ENCODE data around the gene STIM1. TPM values are rescaled to one million over a fixed set of nuclear protein-coding genes. Genes with fewer than 3 reads are reported as not detected.

STIM1 gene
- total RNA-seq, 1 experiment from 2014 or later, result 15.2 TPM

DNA sequence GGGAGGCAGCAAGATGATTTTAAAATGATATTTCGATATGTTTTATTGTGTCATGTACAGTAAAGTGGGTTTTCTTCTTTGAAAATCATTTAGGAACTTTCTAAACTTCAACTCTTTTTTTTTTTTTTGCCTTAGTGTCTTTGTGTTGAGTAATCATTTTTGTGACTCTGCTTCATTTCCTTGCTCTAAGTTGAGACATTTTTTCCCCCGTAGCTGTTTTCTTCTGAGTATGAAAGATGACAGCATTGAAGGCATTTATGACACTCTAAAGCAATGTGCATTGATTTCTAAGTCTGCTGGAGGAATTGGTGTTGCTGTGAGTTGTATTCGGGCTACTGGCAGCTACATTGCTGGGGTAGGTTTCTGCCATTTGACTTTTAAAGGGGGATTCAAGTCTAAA is 262.6 kb downstream of the STIM1 start:
- no peak overlapping the region for H3K4me3 Mint-ChIP-seq
- Histone ChIP-seq H4K5ac (ENCODE audit: insufficient read length, low read depth, low read length) (no peak overlapping the region), H3K4me2 (ENCODE audit: insufficient read depth, insufficient read length, low read length) (no peak overlapping the region), H3K56ac (ENCODE audit: insufficient read length, low read depth, low read length) (no peak overlapping the region), H4K20me1 (ENCODE audit: control insufficient read depth, insufficient read depth, insufficient read length) (no peaks in the 10 kb centered on the region), H3K79me1 (ENCODE audit: insufficient read depth, low read depth, low read length, poor library complexity, severe bottlenecking) (no peaks in the 10 kb centered on the region), H3T11ph (ENCODE audit: low read length) (no peak overlapping the region), H3K23ac (ENCODE audit: insufficient read length, low read depth, low read length) (no peak overlapping the region), H3K14ac (ENCODE audit: insufficient read depth, low read length) (no peak overlapping the region), H3K79me2 (ENCODE audit: insufficient read depth, low read length) (no peaks in the 10 kb centered on the region), H2BK20ac (ENCODE audit: low read depth, low read length, poor library complexity, severe bottlenecking) (no peak overlapping the region), H3K9me3 (ENCODE audit: control insufficient read depth, low read depth, low read length) (no peaks in the 10 kb centered on the region), H2AFZ (ENCODE audit: low read length) (no peak overlapping the region), H2BK12ac (ENCODE audit: insufficient read length, low read depth, low read length) (no peak overlapping the region), H2AK5ac (ENCODE audit: insufficient read length, low read length) (no peak overlapping the region), H3K4me1 (ENCODE audit: insufficient read depth, low read length) (no peaks in the 10 kb centered on the region), H4K8ac (replicated peaks; ENCODE audit: insufficient read length, low read depth, low read length) (no peak overlapping the region), H4K91ac (ENCODE audit: insufficient read length, low read depth, low read length) (no peak overlapping the region), H3K27me3 (ENCODE audit: insufficient read depth, low read length) (no peaks in the 10 kb centered on the region), H3K4ac (ENCODE audit: low read depth, low read length) (no peak overlapping the region), H3K27ac (ENCODE audit: insufficient read length, low read depth, low read length) (no peak overlapping the region), H2BK15ac (ENCODE audit: low read depth, low read length) (no peak overlapping the region), H2BK5ac (ENCODE audit: insufficient read length, low read length) (no peak overlapping the region), H3K9ac (ENCODE audit: extremely low read depth, insufficient read length, low read length) (no peak overlapping the region), H3K23me2 (ENCODE audit: insufficient read length, low read depth, low read length, poor library complexity, severe bottlenecking) (no peaks in the 10 kb centered on the region), H3K18ac (ENCODE audit: insufficient read length, low read depth, low read length) (no peak overlapping the region), H2BK120ac (ENCODE audit: low read depth, low read length, poor library complexity, severe bottlenecking) (no peak overlapping the region)
- DNase-seq, result no peak
- no peak for TF ChIP-seq CTCF (conservative IDR thresholded peaks at IDR 0.05)
- H3K36me3 Mint-ChIP-seq (ENCODE audit: insufficient read depth in 1 of 3, low read depth in 3 of 3), result peaks cover 20 to 73% (median 62%) of the 10 kb centered on the region in 3 experiments
- no CpG with 5 or more reads among the region's 3 CpGs for WGBS (ENCODE audit: extremely low coverage, insufficient read length, low lambda C conversion rate)
- no peak overlapping the region for H3K27ac Mint-ChIP-seq
- H3K4me1 Mint-ChIP-seq, result no peaks in the 10 kb centered on the region
- H3K27me3 Mint-ChIP-seq (ENCODE audit: low read depth), result no peaks in the 10 kb centered on the region
- no peaks in the 10 kb centered on the region; a peak in 1 of 5 replicates for H3K9me3 Mint-ChIP-seq

Data from H9 (cell line).